GM18505 (cell line): ENCODE data around the gene PTK7.

ENCODE experiments used
- ATAC-seq: cut with Tn5 transposase; IDR thresholded peaks from one replicate; pipeline ENCODE4 v1.9.1; 2021; ENCODE audit not compliant: unreplicated experiment
- POLR2A ChIP-seq: IDR thresholded peaks from 4 replicates; pipeline ENCODE4 v1.6.1; 2011; ENCODE audit warnings: borderline replicate concordance; ENCODE audit not compliant: insufficient read depth, insufficient read length; ENCODE audit errors: extremely low read depth

The PTK7 gene

GRCh38 chr6:43146709-43147688 lies 70.9 kb downstream of the PTK7 start:
- ATAC-seq: no peak

GRCh38 chr6:43147691-43148477 lies 71.8 kb downstream of the PTK7 start:
- no peak for ATAC-seq
- no peak for TF ChIP-seq POLR2A

More at GRCh38 chr6:43146709-43147688, 70.9 kb downstream of the PTK7 start:
- TF ChIP-seq POLR2A: no peak

GRCh38 chr6:43149265-43149664 lies 73.2 kb downstream of the PTK7 start:
- no peak for ATAC-seq
- TF ChIP-seq POLR2A: no peak

- ATAC-seq: no peak
- TF ChIP-seq POLR2A: no peak
Measured at GRCh38 chr6:43150051-43150751, 74.1 kb downstream of the PTK7 start.

- TF ChIP-seq POLR2A: no peak
- no peak for ATAC-seq
Measured at GRCh38 chr6:43159599-43159998, 83.5 kb downstream of the PTK7 start.

GRCh38 chr6:43163899-43164298 lies 87.8 kb downstream of the PTK7 start:
- no peak for TF ChIP-seq POLR2A
- no peak for ATAC-seq

GRCh38 chr6:43170417-43170930 lies 94.4 kb downstream of the PTK7 start:
- ATAC-seq: no peak
- TF ChIP-seq POLR2A: no peak

- TF ChIP-seq POLR2A: peak; percentile 71
- ATAC-seq: peak; percentile 48
Measured at GRCh38 chr6:43170931-43171706, 95.0 kb downstream of the PTK7 start, which contains the start of gene SRF. TSS of gene SRF (plus strand) at chr6:43171269. CDS start at chr6:43171657, 388 bp downstream.

GRCh38 chr6:43171707-43172103 lies 95.6 kb downstream of the PTK7 start:
- ATAC-seq: peak; percentile 4
- TF ChIP-seq POLR2A: no peak

GRCh38 chr6:43172104-43173007 lies 96.2 kb downstream of the PTK7 start:
- TF ChIP-seq POLR2A: peak; percentile 38
- no peak for ATAC-seq

- TF ChIP-seq POLR2A: no peak
- no peak for ATAC-seq
Measured at GRCh38 chr6:43173591-43174262, 97.6 kb downstream of the PTK7 start.
